ENCODE results near the gene NAXD. TPM values are rescaled to one million over a fixed set of nuclear protein-coding genes. Genes with fewer than 3 reads are reported as not detected.
"Not testable (repeated sequence)": the region's sequence is repeated elsewhere in the genome, so short reads cannot be mapped to it uniquely, and the experiment has no call there.

The NAXD gene
- total RNA-seq, 1 donor, result 9.8 TPM

DNA sequence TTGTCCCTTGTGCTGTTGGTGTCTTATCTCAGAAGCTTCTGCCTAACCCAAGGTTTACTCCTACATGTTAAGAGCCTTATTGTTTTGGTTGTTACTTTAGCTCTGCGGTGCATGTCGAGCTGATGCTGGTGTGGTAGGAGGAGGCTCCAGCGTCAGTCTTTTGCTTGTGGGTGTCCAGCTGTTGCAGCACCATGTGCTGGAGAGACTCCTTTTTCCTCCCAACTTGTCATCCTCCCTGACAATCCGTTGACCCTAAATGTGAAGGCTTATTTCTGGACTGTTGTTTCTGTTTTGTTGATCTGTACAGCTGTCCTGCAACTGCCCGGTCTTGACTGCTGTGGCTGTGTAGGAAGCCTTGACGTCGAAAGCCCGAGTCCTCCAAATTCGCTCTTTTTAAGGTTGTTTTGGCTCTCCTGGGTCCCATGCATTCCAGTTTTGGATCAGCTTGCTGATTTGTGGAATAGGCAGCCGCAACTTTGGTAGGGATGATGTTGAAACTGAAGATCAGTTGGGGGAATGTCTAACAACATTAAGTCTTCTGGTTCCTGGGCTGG lies 15.3 kb downstream of the NAXD start:
- H3K4me1 ChIP-seq (ENCODE audit: insufficient read depth, low read length), result no peaks in the 10 kb centered on the region

DNA sequence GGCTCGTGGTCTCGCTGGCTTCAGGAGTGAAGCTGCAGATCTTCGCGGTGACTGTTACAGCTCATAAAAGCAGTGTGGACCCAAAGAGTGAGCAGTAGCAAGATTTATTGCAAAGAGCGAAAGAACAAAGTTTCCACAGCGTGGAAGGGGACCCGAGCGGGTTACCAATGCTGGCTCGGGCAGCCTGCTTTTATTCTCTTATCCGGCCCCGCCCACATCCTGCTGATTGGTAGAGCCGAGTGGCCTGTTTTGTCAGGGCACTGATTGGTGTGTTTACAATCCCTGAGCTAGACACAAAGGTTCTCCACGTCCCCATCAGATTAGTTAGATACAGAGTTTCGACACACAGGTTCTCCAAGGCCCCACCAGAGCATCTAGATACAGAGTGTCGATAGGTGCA lies 16.9 kb downstream of the NAXD start:
- not testable (repeated sequence) for H3K4me1 ChIP-seq (ENCODE audit: insufficient read depth, low read length); H3K4me3 ChIP-seq (ENCODE audit: low read length); H3K9me3 ChIP-seq (ENCODE audit: low read depth, low read length); H3K27me3 ChIP-seq (ENCODE audit: insufficient read depth, low read length)

More for the DNA sequence above, 15.3 kb downstream of the NAXD start:
- H3K27me3 ChIP-seq (ENCODE audit: insufficient read depth, low read length), result no peaks in the 10 kb centered on the region
- no peak overlapping the region for H3K4me3 ChIP-seq (ENCODE audit: low read length)
- no peaks in the 10 kb centered on the region for H3K9me3 ChIP-seq (ENCODE audit: low read depth, low read length)

DNA sequence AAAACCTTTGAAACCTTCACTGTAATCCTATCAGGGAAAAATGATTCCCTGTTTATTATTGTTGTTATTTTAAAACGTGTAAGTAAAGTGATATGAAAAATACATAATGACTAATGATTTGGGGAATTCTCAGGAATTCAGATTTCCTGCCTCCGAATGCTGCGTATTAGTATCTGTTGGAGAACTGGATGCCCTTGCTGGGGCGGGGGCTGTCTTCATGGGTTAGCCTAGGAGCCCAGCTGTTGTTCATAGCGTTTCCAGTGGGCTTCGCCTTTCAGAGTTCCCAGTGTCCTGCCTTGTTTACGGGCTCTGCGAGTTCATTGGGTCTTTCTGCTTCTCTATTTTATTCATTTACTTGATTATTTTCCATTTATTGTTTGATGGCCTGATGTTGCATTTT lies 18.4 kb downstream of the NAXD start:
- H3K4me3 ChIP-seq (ENCODE audit: low read length), result no peak overlapping the region
- H3K9me3 ChIP-seq (ENCODE audit: low read depth, low read length), result no peaks in the 10 kb centered on the region
- no peaks in the 10 kb centered on the region for H3K27me3 ChIP-seq (ENCODE audit: insufficient read depth, low read length)
- no peaks in the 10 kb centered on the region for H3K4me1 ChIP-seq (ENCODE audit: insufficient read depth, low read length)

DNA sequence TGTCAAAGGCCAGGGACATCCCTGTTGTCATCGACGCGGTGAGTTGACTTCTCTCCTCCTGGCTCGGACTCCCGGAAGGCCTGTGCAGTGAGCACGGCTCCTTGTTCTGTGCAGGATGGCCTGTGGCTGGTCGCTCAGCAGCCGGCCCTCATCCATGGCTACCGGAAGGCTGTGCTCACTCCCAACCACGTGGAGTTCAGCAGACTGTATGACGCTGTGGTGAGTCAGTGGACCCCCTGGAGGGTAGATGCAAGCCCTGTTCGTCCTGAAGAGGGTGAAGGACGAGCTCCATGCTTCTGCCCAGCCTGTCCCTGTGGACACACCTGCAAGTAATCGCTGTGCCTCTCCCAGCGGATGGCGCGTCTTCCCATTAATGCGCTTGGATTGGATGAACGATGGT lies 19.2 kb downstream of the NAXD start:
- no peaks in the 10 kb centered on the region for H3K27me3 ChIP-seq (ENCODE audit: insufficient read depth, low read length)
- no peaks in the 10 kb centered on the region for H3K4me1 ChIP-seq (ENCODE audit: insufficient read depth, low read length)
- H3K9me3 ChIP-seq (ENCODE audit: low read depth, low read length), result no peaks in the 10 kb centered on the region
- no peak overlapping the region for H3K4me3 ChIP-seq (ENCODE audit: low read length)

DNA sequence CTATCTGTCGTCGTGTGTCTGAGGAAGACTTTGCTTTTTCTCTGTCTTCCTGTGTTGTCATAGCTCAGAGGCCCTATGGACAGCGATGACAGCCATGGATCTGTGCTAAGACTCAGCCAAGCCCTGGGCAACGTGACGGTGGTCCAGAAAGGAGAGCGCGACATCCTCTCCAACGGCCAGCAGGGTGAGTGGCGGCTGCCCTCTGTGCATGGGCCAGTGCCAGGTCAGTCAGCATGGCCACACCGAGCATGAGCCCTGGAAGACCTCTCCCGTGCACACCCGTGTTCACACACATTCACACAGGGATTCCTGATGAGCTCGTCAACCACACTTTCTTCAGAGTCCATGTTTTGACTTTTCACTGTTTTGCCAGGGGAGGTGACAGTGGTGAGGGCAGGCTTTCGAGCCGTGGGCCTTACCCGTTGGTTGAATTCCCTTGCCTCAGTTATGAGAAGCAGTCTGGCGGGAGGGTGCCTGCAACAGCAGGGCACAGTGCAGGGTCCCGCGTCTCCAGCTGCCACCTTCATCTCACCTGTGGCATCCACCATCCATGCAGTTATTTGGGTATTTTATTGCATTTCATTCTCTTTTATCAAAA lies 20.2 kb downstream of the NAXD start:
- H3K9me3 ChIP-seq (ENCODE audit: low read depth, low read length), result no peaks in the 10 kb centered on the region
- H3K4me1 ChIP-seq (ENCODE audit: insufficient read depth, low read length), result no peaks in the 10 kb centered on the region
- H3K4me3 ChIP-seq (ENCODE audit: low read length), result no peak overlapping the region
- no peaks in the 10 kb centered on the region for H3K27me3 ChIP-seq (ENCODE audit: insufficient read depth, low read length)

DNA sequence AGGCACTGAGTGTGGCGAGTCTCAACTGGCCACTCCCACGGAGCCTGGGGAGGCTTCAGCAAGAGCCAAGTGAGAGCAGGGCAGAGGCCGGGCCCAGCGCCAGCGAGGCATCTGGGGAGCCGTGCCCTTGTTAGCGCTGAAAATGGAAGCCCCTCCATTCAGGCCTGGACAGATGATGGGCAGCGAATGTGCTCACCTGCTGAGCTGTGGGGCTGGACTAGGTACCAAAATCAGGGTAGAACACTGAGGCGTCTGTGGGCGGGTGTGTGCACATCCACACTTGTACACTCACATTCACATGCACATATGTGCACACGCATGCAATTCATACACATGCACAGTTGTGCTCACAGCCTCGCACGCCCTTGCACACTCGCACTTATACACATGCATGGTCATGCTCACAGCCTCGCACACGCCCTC lies 20.7 kb downstream of the NAXD start:
- H3K9me3 ChIP-seq (ENCODE audit: low read depth, low read length), result no peaks in the 10 kb centered on the region
- H3K27me3 ChIP-seq (ENCODE audit: insufficient read depth, low read length), result no peaks in the 10 kb centered on the region
- H3K4me3 ChIP-seq (ENCODE audit: low read length), result no peak overlapping the region
- H3K4me1 ChIP-seq (ENCODE audit: insufficient read depth, low read length), result no peaks in the 10 kb centered on the region

DNA sequence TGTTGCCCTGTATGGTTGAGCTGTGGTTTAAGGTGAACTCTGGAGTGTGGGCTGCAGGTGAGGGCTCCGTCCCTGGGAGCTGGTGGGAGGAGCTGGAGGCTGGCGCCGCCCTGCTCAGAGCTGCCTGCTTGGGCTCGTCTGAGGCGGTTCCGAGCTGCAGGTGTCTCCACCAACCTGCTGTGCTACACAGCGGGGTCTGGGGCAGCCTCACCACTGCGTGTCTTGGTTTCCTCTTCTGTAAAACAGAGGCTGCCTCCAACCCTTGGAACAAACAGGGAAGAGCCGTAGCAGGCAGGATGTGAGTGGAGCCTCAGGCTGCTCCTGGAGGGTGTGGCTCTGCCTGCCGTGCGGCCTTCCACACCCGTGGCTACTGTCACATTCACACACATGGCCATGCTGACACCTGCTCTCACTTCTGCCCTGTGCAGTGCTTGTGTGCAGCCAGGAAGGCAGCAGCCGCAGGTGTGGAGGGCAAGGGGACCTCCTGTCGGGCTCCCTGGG lies 21.4 kb downstream of the NAXD start:
- Histone ChIP-seq H3K4me3 (ENCODE audit: low read length) (no peak overlapping the region), H3K9me3 (ENCODE audit: low read depth, low read length) (no peaks in the 10 kb centered on the region), H3K27me3 (ENCODE audit: insufficient read depth, low read length) (no peaks in the 10 kb centered on the region)

DNA sequence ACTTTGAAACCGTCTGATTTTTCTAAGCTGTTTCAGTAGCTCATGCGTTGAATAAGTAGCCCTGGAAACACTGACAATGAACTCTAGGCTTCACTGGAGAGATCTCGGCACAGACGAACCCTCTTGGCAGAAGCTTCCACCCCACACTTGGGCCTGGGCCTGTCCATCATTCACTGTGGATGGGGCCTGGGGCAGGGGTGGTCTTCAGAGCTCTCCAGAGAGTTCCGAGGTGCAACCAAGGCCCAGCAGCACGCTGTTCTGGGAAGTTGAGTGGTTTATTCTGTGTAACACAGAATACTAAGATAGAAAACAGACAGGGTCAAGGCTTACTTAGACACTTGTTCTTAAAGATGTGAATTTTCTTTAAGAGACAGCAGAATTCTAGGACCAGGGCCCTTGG lies 21.9 kb downstream of the NAXD start:
- H3K4me1 ChIP-seq (ENCODE audit: insufficient read depth, low read length), result no peaks in the 10 kb centered on the region
- H3K9me3 ChIP-seq (ENCODE audit: low read depth, low read length), result no peaks in the 10 kb centered on the region
- no peaks in the 10 kb centered on the region for H3K27me3 ChIP-seq (ENCODE audit: insufficient read depth, low read length)
- H3K4me3 ChIP-seq (ENCODE audit: low read length), result no peak overlapping the region

More for the DNA sequence above, 21.4 kb downstream of the NAXD start:
- no peaks in the 10 kb centered on the region for H3K4me1 ChIP-seq (ENCODE audit: insufficient read depth, low read length)

DNA sequence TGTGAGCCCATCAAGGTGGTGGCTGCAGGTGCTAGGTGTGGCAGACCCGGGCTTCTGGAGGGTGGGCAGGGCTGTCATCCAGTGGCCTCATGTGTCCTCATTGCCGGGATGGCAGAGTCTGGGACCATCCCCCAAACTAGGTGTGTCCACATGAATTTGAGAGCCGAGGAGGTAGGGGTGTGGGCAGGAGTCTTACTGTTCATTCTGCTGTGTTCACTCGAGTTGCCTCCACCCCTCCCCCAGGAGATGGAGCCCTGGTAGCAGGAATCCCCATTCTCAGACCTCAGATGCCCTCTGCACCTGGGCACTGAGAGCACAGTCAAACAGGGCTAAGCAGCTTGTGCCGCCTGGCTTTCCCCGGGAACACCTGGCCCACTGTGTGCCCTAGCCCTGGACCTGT lies 22.4 kb downstream of the NAXD start:
- Histone ChIP-seq H3K27me3 (ENCODE audit: insufficient read depth, low read length) (no peaks in the 10 kb centered on the region), H3K4me3 (ENCODE audit: low read length) (no peak overlapping the region), H3K4me1 (ENCODE audit: insufficient read depth, low read length) (no peaks in the 10 kb centered on the region), H3K9me3 (ENCODE audit: low read depth, low read length) (no peaks in the 10 kb centered on the region)

DNA sequence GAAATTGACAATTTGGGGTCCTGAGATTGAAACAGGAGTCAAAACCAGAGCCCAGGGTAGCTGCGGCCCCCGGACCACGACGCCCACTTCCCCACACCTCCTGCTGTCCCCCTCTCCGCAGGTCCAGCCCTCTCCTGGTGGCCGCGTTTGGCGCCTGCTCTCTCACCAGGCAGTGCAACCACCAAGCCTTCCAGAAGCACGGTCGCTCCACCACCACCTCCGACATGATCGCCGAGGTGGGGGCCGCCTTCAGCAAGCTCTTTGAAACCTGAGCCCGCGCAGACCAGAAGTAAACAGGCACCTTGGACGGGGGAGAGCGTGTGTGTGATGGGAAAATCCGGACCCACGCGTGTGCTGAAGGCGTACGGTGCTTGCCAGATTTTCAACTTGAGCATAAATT lies 22.9 kb downstream of the NAXD start:
- Histone ChIP-seq H3K9me3 (ENCODE audit: low read depth, low read length) (no peaks in the 10 kb centered on the region), H3K4me1 (ENCODE audit: insufficient read depth, low read length) (no peaks in the 10 kb centered on the region), H3K27me3 (ENCODE audit: insufficient read depth, low read length) (no peaks in the 10 kb centered on the region), H3K4me3 (ENCODE audit: low read length) (no peak overlapping the region)

DNA sequence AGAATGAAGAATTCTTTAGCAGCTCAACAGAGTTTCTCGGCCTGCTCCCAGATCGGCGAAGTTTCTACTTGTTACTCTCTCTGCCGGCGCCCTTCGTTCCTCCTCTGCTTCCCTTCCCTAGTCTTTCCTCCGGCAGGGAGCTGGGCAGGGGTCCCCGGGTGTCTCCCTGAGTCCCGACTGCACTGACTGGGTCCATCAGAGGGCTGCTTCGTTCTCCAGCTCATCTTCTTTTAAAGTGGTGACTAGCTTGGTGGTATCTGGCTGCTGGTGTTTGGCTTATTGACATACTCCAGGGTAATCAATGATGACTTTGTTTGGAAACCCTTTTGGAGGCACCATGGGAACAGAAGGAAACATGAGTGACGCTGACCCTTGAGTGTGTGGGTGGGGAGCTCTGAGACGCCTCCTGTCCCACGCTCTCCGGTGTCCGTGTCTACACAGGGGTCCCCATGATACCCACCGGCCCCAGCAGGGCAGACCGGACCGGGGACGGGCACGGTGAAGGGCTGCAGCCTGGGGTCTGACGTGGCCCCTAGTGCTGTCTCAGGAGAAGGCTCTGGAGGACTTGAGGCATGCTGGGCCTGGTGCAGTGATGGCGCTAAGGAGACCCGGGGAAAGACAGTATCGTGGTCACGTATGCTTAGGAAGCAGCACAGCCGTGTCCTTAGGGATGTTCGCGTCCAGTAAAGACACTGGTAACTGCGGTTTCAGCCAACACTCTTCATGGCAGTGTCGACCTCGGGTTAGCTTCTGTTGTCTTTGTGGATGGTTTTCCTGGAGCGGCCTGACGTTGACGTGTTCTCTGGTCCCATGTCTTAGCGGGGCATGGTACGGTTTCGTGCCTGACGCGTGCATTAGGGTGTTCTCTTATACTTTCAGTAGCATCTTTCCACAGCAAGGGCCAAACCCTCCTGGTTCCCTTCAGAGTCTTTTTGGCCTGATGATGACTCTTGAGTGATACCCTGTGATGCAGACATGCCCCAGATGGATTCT lies 23.8 kb downstream of the NAXD start:
- H3K9me3 ChIP-seq (ENCODE audit: low read depth, low read length), result no peaks in the 10 kb centered on the region
- H3K27me3 ChIP-seq (ENCODE audit: insufficient read depth, low read length), result no peaks in the 10 kb centered on the region
- H3K4me1 ChIP-seq (ENCODE audit: insufficient read depth, low read length), result no peaks in the 10 kb centered on the region
- H3K4me3 ChIP-seq (ENCODE audit: low read length), result no peak overlapping the region

DNA sequence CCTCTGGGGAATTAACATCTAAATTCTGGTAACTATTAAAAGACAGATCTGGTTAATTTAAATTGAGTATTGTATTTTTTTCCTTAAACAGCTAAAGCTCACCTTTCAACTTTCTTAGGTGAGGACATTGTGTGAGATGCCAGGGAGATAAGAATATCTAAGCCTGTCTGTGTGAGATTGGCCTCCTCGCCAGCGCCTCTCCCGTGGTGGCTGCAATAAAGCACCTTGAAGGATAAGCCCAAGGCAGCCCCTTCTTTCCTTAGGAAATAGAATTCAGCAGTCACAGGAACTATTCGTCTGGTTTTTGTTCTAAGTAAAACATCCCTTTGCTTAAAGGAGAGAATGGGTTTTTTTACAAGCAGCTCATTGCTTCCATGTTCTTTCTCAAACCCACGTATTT lies 24.6 kb downstream of the NAXD start:
- Histone ChIP-seq H3K4me3 (ENCODE audit: low read length) (no peak overlapping the region), H3K9me3 (ENCODE audit: low read depth, low read length) (no peaks in the 10 kb centered on the region), H3K27me3 (ENCODE audit: insufficient read depth, low read length) (no peaks in the 10 kb centered on the region), H3K4me1 (ENCODE audit: insufficient read depth, low read length) (peaks cover 6% of the 10 kb centered on the region)

DNA sequence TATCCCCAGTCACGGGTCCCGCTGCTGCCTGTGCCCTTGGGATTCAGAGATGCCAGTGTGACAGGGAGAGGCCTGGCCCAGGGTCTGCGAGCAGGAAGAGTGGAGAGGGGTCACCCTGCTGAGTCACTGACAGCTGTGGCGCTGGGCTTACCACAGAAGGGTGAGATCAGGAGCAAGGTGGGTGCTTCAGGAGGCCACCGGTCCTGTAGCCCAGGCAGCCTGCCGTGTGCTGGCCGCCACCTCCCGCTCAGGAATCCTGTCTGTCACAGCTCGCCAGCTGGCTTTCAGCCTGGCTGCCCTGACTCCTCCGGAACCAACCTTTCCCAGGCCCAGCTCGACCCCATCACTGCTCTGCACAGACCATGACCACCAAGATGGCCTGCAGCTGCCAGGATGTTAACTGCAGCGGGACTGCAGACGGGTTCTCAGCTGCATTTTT lies 25.3 kb downstream of the NAXD start:
- no peak overlapping the region for H3K4me3 ChIP-seq (ENCODE audit: low read length)
- H3K27me3 ChIP-seq (ENCODE audit: insufficient read depth, low read length), result no peaks in the 10 kb centered on the region
- H3K4me1 ChIP-seq (ENCODE audit: insufficient read depth, low read length), result peaks cover 13% of the 10 kb centered on the region
- no peaks in the 10 kb centered on the region for H3K9me3 ChIP-seq (ENCODE audit: low read depth, low read length)

DNA sequence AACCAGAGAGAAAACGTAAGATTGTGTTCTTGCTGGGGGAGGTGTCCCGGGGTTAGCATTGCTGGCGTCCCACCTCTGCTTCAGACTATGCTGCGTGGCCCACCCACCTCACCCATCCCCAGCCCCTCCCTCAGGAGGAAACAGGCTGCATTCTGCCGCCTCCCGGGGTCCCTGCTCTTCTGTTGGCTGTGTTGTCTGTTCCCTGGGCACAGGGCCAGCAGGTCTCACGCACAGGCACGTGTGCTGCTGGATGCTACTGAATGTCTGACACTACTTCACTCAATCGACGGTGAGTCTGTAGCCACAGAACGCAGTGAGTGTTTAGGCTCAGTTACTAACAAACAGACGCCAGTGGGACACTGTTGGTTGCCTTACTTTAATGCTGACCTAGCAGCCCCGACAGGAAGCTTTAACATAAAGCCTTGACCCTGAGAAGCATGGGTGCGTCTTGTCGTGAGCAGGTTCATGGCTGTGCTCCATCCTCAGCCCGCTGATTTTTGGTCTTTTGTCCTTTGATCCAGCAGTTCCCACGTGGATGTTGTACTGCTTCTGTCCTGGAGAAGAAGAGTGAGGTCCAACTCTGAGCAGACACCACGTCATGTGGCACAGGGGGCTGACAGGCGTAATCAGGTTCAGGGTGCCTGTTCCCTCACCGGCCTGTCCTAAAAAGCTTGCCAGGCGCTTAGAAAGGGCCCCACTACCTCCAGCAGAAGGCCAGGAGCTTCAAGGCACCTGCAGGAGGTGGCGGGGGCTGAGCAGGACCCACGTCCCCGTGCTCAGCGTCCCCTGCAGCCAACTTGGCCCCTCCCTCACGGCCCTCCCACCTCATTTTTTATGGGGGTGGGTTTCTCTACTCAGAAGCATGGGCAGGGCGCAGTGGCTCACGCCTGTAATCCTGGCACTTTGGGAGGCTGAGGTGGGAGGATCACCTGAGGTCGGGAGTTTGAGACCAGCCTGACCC lies 26.0 kb downstream of the NAXD start:
- Histone ChIP-seq H3K27me3 (ENCODE audit: insufficient read depth, low read length) (no peaks in the 10 kb centered on the region), H3K4me1 (ENCODE audit: insufficient read depth, low read length) (peaks cover 14% of the 10 kb centered on the region), H3K9me3 (ENCODE audit: low read depth, low read length) (no peaks in the 10 kb centered on the region), H3K4me3 (ENCODE audit: low read length) (no peak overlapping the region)

Data from mononuclear cell (primary cell).